CD14-positive monocyte (primary cell): ENCODE data around the gene PCDHAC1. TPM values are rescaled to one million over a fixed set of nuclear protein-coding genes. Genes with fewer than 3 reads are reported as not detected.

ENCODE experiments used
- DNase-seq, 3 donors: peaks; one replicate each; pipeline ENCODE4 v3.0.0-alpha.2; 2011 to 2022
- H2AFZ ChIP-seq: 2 replicates; pipeline ENCODE4 v1.6.0; 2012; ENCODE audit warnings: mild to moderate bottlenecking, low read depth, low read length, inconsistent platforms; ENCODE audit not compliant: insufficient read depth, poor library complexity, severe bottlenecking
- H3K27ac ChIP-seq, 2 donors: 1 replicate in 1 of 2; 2 replicates in 1 of 2; pipeline ENCODE4 v1.5.1; 2012 to 2013; ENCODE audit warnings: low read length in 2 of 2, control low read depth in 1 of 2, inconsistent platforms in 1 of 2, low read depth in 1 of 2, mild to moderate bottlenecking in 1 of 2
- H3K27me3 ChIP-seq, 2 donors: one replicate each; pipeline versions ENCODE4 v1.6.0 to v1.6.1; 2011 to 2013; ENCODE audit warnings: low read length in 2 of 2; ENCODE audit not compliant: control insufficient read depth in 2 of 2, insufficient read depth in 2 of 2
- H3K36me3 ChIP-seq, 2 donors: replicated peaks in 1 of 2; 1 replicate in 1 of 2; 2 replicates in 1 of 2; pipeline versions ENCODE4 v1.5.1 to v1.6.1; 2012 to 2013; ENCODE audit warnings: low read length in 2 of 2, control low read depth in 1 of 2, inconsistent platforms in 1 of 2, mild to moderate bottlenecking in 1 of 2; ENCODE audit not compliant: insufficient read depth in 2 of 2, control insufficient read depth in 1 of 2
- H3K4me1 ChIP-seq, 2 donors: 1 replicate in 1 of 2; 2 replicates in 1 of 2; pipeline versions ENCODE4 v1.5.1 to v1.6.1; 2012 to 2013; ENCODE audit warnings: low read length in 2 of 2, control low read depth in 1 of 2, inconsistent platforms in 1 of 2, mild to moderate bottlenecking in 1 of 2, moderate library complexity in 1 of 2; ENCODE audit not compliant: insufficient read depth in 2 of 2, control insufficient read depth in 1 of 2
- H3K4me2 ChIP-seq: replicated peaks from 2 replicates; pipeline ENCODE3; 2012; ENCODE audit warnings: low read length, moderate library complexity, mild to moderate bottlenecking; ENCODE audit not compliant: poor library complexity, severe bottlenecking; ENCODE audit errors: extremely low read depth
- H3K4me3 ChIP-seq, 3 experiments: fragments of 200-600 bp in 1 of 3; sonication (generic) in 1 of 3; replicated peaks in 1 of 3; 1 replicate in 2 of 3; 2 replicates in 1 of 3; pipeline ENCODE4 v1.5.1; 2011 to 2013; ENCODE audit warnings: low read length in 3 of 3, mild to moderate bottlenecking in 3 of 3, control low read depth in 2 of 3, low read depth in 2 of 3, inconsistent platforms in 1 of 3, moderate library complexity in 1 of 3
- H3K79me2 ChIP-seq: 2 replicates; pipeline ENCODE4 v1.6.0; 2012; ENCODE audit warnings: mild to moderate bottlenecking, control low read depth, inconsistent platforms, low read length, moderate library complexity; ENCODE audit not compliant: insufficient read depth
- H3K9ac ChIP-seq: 2 replicates; pipeline ENCODE4 v1.6.0; 2017; ENCODE audit warnings: low read length, mild to moderate bottlenecking; ENCODE audit not compliant: insufficient read depth, poor library complexity, severe bottlenecking
- H3K9me3 ChIP-seq, 2 donors: replicated peaks in 1 of 2; 1 replicate in 1 of 2; 2 replicates in 1 of 2; pipeline versions ENCODE4 v1.5.1 to v1.6.1; 2012 to 2013; ENCODE audit warnings: low read length in 2 of 2, control low read depth in 1 of 2; ENCODE audit not compliant: control insufficient read depth in 1 of 2, insufficient read depth in 1 of 2
- H4K20me1 ChIP-seq: 2 replicates; pipeline ENCODE4 v1.6.0; 2012; ENCODE audit warnings: mild to moderate bottlenecking, low read length, control low read depth, moderate library complexity; ENCODE audit not compliant: insufficient read depth
- H3K27ac Mint-ChIP-seq, 7 donors: one replicate each; pipeline ENCODE4 v1.8.0; 2020; ENCODE audit warnings: mild to moderate bottlenecking in 7 of 7, mixed read lengths in 7 of 7, moderate library complexity in 6 of 7, inconsistent platforms in 2 of 7
- H3K27me3 Mint-ChIP-seq, 3 donors: one replicate each; pipeline ENCODE4 v1.8.0; 2021 to 2022; ENCODE audit warnings: low read depth in 3 of 3, mild to moderate bottlenecking in 3 of 3, mixed read lengths in 3 of 3, moderate library complexity in 3 of 3, inconsistent platforms in 1 of 3
- H3K36me3 Mint-ChIP-seq, 2 donors: one replicate each; pipeline ENCODE4 v1.8.0; 2020; ENCODE audit warnings: mixed read lengths in 2 of 2, inconsistent platforms in 1 of 2, mild to moderate bottlenecking in 1 of 2
- H3K4me1 Mint-ChIP-seq: one replicate; pipeline ENCODE4 v1.8.0; 2020; ENCODE audit warnings: mild to moderate bottlenecking, mixed read lengths
- H3K4me3 Mint-ChIP-seq, 2 donors: one replicate each; pipeline ENCODE4 v1.8.0; 2020; ENCODE audit warnings: mild to moderate bottlenecking in 2 of 2, mixed read lengths in 2 of 2, moderate library complexity in 1 of 2
- H3K9me3 Mint-ChIP-seq, 7 donors: one replicate each; pipeline ENCODE4 v1.8.0; 2020 to 2022; ENCODE audit warnings: mixed read lengths in 7 of 7, mild to moderate bottlenecking in 6 of 7, moderate library complexity in 6 of 7, inconsistent platforms in 2 of 7
- WGBS: methylation state at CpG from one replicate; pipeline ENCODE4 v1.1.5; 2013; ENCODE audit warnings: missing lambda C conversion rate; ENCODE audit not compliant: insufficient coverage; 5-methylcytosine and 5-hydroxymethylcytosine counted together
- intact Hi-C, 2 donors: fragments of 100-400 bp; cut with micrococcal nuclease; formaldehyde crosslinking; loops; one replicate each; pipeline versions ENCODE4 v1.15.0 to v1.15.1; 2023
- polyA plus RNA-seq, 3 donors: library from polyadenylated mRNA; depleted of rRNA in 1 of 3; unstranded in 2 of 3; stranded (reverse) in 1 of 3; fragments of 300-500 nt in 2 of 3; fragments of >200 nt in 1 of 3; fragmentation: Illumina TruSeq in 2 of 3; gene quantifications; 1 replicate in 2 of 3; 2 replicates in 1 of 3; pipeline ENCODE4 v1.2.3, GENCODE V29; 2012 to 2021
- TF ChIP-seq, protein P1 (sequence below): fragments of 200-600 bp; IDR thresholded peaks from one replicate; pipeline ENCODE4 v1.8.0; 2022; ENCODE audit warnings: antibody characterized with exemption, mild to moderate bottlenecking

PCDHAC1 gene
- polyA plus RNA-seq, 3 donors, result not detected

DNA sequence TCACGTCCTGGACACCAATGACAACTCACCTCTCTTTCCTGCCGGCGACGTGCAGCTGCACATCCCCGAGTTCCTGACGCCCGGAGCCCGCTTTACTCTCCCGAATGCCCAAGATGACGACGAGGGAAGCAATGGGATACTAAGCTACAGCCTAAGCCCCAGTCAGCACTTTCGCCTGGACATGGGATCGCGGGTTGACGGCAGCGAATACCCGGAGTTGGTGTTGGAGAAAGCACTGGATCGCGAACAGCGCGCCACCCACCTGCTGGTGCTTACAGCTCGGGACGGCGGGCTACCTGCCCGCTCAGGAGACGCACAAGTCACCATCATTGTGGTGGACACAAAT, 1.1 kb downstream of the PCDHAC1 start:
- Histone ChIP-seq H3K36me3 (no peaks in the 10 kb centered on the region), H3K27me3 (peaks cover 16 to 41% of the 10 kb centered on the region in 2 donors), H3K4me2 (peak overlapping the region; percentile 31), H3K4me3 (peak overlapping the region in 1 of 3 experiments; percentile 43), H3K9ac (no peak overlapping the region), H3K4me1 (no peaks in the 10 kb centered on the region), H4K20me1 (no peaks in the 10 kb centered on the region), H3K79me2 (no peaks in the 10 kb centered on the region), H3K9me3 (peaks cover 36 to 39% of the 10 kb centered on the region in 2 donors), H3K27ac (no peak overlapping the region), H2AFZ (peak overlapping the region; percentile 41)
- 19% methylated on average over 26 of the region's 26 CpGs for WGBS
- Mint-ChIP-seq H3K4me3 (peak overlapping the region in 1 of 2 donors; percentile 83), H3K36me3 (peaks cover 3 to 7% of the 10 kb centered on the region in 2 donors), H3K27me3 (peaks cover 41 to 47% (median 44%) of the 10 kb centered on the region in 3 donors), H3K9me3 (peaks cover 22 to 44% (median 38%) of the 10 kb centered on the region in 7 donors), H3K4me1 (peaks cover 5% of the 10 kb centered on the region), H3K27ac (no peak overlapping the region)
- TF ChIP-seq, protein P1, sequence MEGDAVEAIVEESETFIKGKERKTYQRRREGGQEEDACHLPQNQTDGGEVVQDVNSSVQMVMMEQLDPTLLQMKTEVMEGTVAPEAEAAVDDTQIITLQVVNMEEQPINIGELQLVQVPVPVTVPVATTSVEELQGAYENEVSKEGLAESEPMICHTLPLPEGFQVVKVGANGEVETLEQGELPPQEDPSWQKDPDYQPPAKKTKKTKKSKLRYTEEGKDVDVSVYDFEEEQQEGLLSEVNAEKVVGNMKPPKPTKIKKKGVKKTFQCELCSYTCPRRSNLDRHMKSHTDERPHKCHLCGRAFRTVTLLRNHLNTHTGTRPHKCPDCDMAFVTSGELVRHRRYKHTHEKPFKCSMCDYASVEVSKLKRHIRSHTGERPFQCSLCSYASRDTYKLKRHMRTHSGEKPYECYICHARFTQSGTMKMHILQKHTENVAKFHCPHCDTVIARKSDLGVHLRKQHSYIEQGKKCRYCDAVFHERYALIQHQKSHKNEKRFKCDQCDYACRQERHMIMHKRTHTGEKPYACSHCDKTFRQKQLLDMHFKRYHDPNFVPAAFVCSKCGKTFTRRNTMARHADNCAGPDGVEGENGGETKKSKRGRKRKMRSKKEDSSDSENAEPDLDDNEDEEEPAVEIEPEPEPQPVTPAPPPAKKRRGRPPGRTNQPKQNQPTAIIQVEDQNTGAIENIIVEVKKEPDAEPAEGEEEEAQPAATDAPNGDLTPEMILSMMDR, result no peak
- intact Hi-C loops, result no loop called here
- DNase-seq, result no peak

DNA sequence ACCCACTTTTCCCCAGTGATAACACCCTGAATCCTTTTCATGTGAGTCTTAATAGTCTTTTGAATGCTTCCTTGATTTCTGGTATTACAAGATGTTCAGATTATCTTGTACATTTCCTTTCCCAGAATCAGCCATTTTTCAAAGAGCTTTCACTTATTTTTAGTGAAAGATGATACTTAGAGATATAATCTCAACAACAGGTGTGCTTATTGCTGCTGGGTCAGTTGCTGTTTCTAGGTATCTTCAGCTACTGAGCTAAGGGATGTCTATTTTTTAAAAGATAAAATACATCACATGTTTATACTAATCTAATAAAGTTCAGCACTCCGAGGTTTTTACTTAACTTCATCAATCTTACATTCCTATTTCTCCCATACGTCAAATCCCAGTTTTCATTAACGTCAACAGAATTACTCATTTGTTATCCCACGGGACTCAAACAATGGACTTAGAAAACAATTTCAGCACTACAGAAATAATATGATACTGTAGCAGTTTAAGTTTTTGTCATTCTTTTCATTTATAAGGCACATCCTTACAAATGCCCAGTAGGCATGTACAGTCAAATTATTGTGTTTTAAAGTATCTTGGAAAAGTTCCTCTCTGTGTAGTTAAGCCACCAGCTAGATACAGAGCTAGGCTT, 9.0 kb downstream of the PCDHAC1 start:
- no peaks in the 10 kb centered on the region for H3K36me3 Mint-ChIP-seq
- DNase-seq, result no peak
- no peaks in the 10 kb centered on the region for H3K36me3 ChIP-seq
- H3K27me3 ChIP-seq, result no peaks in the 10 kb centered on the region
- H3K27me3 Mint-ChIP-seq, result peaks cover 0 to 2% (median 0%) of the 10 kb centered on the region in 3 donors
- no peak overlapping the region for H3K4me3 Mint-ChIP-seq
- no peak overlapping the region for H2AFZ ChIP-seq
- H3K9me3 Mint-ChIP-seq, result peaks cover 0 to 5% (median 0%) of the 10 kb centered on the region in 7 donors
- no peak overlapping the region for H3K9ac ChIP-seq
- no peaks in the 10 kb centered on the region for H4K20me1 ChIP-seq
- H3K4me2 ChIP-seq, result no peak overlapping the region
- H3K79me2 ChIP-seq, result no peaks in the 10 kb centered on the region
- TF ChIP-seq, protein P1, result no peak
- intact Hi-C loops, result no loop called here
- no peaks in the 10 kb centered on the region for H3K4me1 ChIP-seq
- peaks cover 0 to 4% of the 10 kb centered on the region in 2 donors for H3K9me3 ChIP-seq
- H3K27ac ChIP-seq, result no peak overlapping the region
- H3K4me3 ChIP-seq, result no peak overlapping the region
- 75% methylated on average over 2 of the region's 4 CpGs for WGBS
- no peaks in the 10 kb centered on the region for H3K4me1 Mint-ChIP-seq
- no peak overlapping the region for H3K27ac Mint-ChIP-seq
